GM18507 (cell line): Measurements from ENCODE around the gene CUL5.

Source experiments
- DNase-seq: peaks from one replicate; pipeline ENCODE4 v3.0.0; 2011; ENCODE audit warnings: low read depth; ENCODE audit not compliant: insufficient read length; ENCODE audit errors: extremely low spot score
- FAIRE-seq: peaks from 2 replicates; lab custom pipeline; 2011; peaks lifted over from hg19 to GRCh38; lab: Jason Lieb, UNC

The CUL5 gene

DNA sequence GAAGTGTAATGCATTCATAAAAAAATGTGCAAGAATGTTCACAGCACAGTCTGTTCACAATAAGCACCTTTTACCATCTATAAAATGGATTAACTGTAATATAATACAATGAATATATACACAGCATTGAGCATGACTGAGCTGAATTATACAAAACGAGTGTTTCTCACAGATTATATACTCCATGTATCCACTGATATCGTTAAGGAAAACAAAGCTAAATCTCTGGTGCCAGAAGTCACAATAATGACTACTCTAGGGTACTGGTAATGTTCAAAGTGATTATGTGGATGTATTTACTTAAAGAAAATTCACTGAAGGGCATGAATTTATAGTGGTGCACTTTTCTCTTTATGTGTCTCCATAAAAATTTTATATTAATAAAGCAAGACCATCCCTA lies 145.9 kb downstream of the CUL5 start:
- DNase-seq (no peak), FAIRE-seq (no peak)
